GM23338 (cell line): ENCODE results near the gene CYP46A1. TPM values are rescaled to one million over a fixed set of nuclear protein-coding genes. Genes with fewer than 3 reads are reported as not detected.

Experiments used
- ATAC-seq: fragments of 200-7000 bp; cut with Tn5 transposase; 3 replicates; pipeline ENCODE4 v1.9.1; 2020
- DNase-seq: peaks from one replicate; pipeline ENCODE4 v3.0.0-alpha.2; 2015; ENCODE audit warnings: low spot score
- H2AFZ ChIP-seq: fragments of 200-600 bp; sonication (generic); 2 replicates; pipeline ENCODE4 v1.8.0; 2016; ENCODE audit warnings: antibody characterized with exemption, mild to moderate bottlenecking, moderate library complexity
- H3F3A ChIP-seq: fragments of 200-600 bp; sonication (generic); replicated peaks from 2 replicates; pipeline ENCODE4 v1.8.0; 2017; ENCODE audit warnings: antibody characterized with exemption, mixed run types, low read depth
- H3K27ac ChIP-seq: fragments of 200-600 bp; sonication (generic); 2 replicates; pipeline ENCODE4 v1.6.1; 2016; ENCODE audit warnings: low read depth
- H3K27me3 ChIP-seq: fragments of 200-600 bp; sonication (generic); 2 replicates; pipeline ENCODE4 v1.8.0; 2016; ENCODE audit warnings: mild to moderate bottlenecking, mixed run types, moderate library complexity; ENCODE audit not compliant: insufficient read depth
- H3K36me3 ChIP-seq: fragments of 200-600 bp; sonication (generic); 2 replicates; pipeline ENCODE4 v1.8.0; 2016; ENCODE audit warnings: mild to moderate bottlenecking; ENCODE audit not compliant: insufficient read depth
- H3K4me1 ChIP-seq: fragments of 200-600 bp; sonication (generic); 2 replicates; pipeline ENCODE4 v1.8.0; 2016; ENCODE audit warnings: mild to moderate bottlenecking, moderate library complexity; ENCODE audit not compliant: insufficient read depth
- H3K4me2 ChIP-seq: fragments of 200-600 bp; sonication (generic); 2 replicates; pipeline ENCODE4 v1.7.1; 2017; ENCODE audit warnings: mixed run types
- H3K4me3 ChIP-seq: fragments of 200-600 bp; sonication (generic); 2 replicates; pipeline ENCODE4 v1.6.1; 2016; ENCODE audit warnings: mixed run types
- H3K79me2 ChIP-seq: fragments of 200-600 bp; sonication (generic); replicated peaks from 2 replicates; pipeline ENCODE4 v1.8.0; 2017; ENCODE audit warnings: mild to moderate bottlenecking; ENCODE audit not compliant: insufficient read depth
- H3K9me2 ChIP-seq: fragments of 200-600 bp; sonication (generic); 2 replicates; pipeline ENCODE4 v1.8.0; 2017; ENCODE audit not compliant: insufficient read depth
- H4K20me1 ChIP-seq: fragments of 200-600 bp; sonication (generic); replicated peaks from 2 replicates; pipeline ENCODE4 v1.8.0; 2017; ENCODE audit warnings: mild to moderate bottlenecking; ENCODE audit not compliant: insufficient read depth
- H3K27ac Mint-ChIP-seq: 2 replicates; pipeline ENCODE4 v1.8.0; 2020; ENCODE audit warnings: inconsistent platforms, mild to moderate bottlenecking, moderate library complexity, mixed read lengths
- H3K27me3 Mint-ChIP-seq: 3 replicates; pipeline ENCODE4 v1.8.0; 2022; ENCODE audit warnings: low read depth, mild to moderate bottlenecking, moderate library complexity, mixed read lengths, inconsistent platforms; ENCODE audit not compliant: insufficient read depth, poor library complexity
- H3K36me3 Mint-ChIP-seq: 3 replicates; pipeline ENCODE4 v1.8.0; 2021; ENCODE audit warnings: low read depth, mild to moderate bottlenecking, inconsistent platforms, moderate library complexity, mixed read lengths
- H3K4me1 Mint-ChIP-seq: 3 replicates; pipeline ENCODE4 v1.8.0; 2020; ENCODE audit warnings: mild to moderate bottlenecking, inconsistent platforms, mixed read lengths
- H3K4me3 Mint-ChIP-seq: 3 replicates; pipeline ENCODE4 v1.8.0; 2021; ENCODE audit warnings: moderate library complexity, mild to moderate bottlenecking, inconsistent platforms, mixed read lengths
- H3K9me3 Mint-ChIP-seq: 3 replicates; pipeline ENCODE4 v1.8.0; 2020; ENCODE audit warnings: moderate library complexity, mild to moderate bottlenecking, inconsistent platforms, mixed read lengths
- CREB1 ChIP-seq: fragments of 250-450 bp; sonication (Bioruptor Pico); IDR thresholded peaks from 2 replicates; pipeline ENCODE4 v1.5.0; 2020; ENCODE audit warnings: low read depth, mild to moderate bottlenecking, moderate library complexity
- CTCF ChIP-seq, 2 experiments: fragments of 200-600 bp in 1 of 2; sonication (generic) in 1 of 2; conservative IDR thresholded peaks; 2 replicates each; pipeline versions ENCODE4 v1.5.1 to v1.6.1; 2016 to 2017; ENCODE audit warnings: antibody characterized with exemption in 2 of 2, low read depth in 2 of 2, mild to moderate bottlenecking in 2 of 2, moderate library complexity in 1 of 2
- ETS1 ChIP-seq: IDR thresholded peaks from 2 replicates; pipeline ENCODE4 v1.6.1; 2016; ENCODE audit warnings: antibody characterized with exemption
- EZH2 ChIP-seq: fragments of 200-600 bp; sonication (generic); IDR thresholded peaks from one replicate; pipeline ENCODE4 v1.8.0; 2017; ENCODE audit warnings: antibody characterized with exemption, mild to moderate bottlenecking, low read depth; ENCODE audit not compliant: unreplicated experiment
- EZH2phosphoT487 ChIP-seq: fragments of 200-600 bp; sonication (generic); IDR thresholded peaks from one replicate; pipeline ENCODE4 v1.8.1; 2018; ENCODE audit warnings: antibody characterized with exemption; ENCODE audit not compliant: unreplicated experiment
- JUNB ChIP-seq: IDR thresholded peaks from one replicate; pipeline ENCODE4 v1.6.1; 2016; ENCODE audit warnings: antibody characterized with exemption; ENCODE audit not compliant: unreplicated experiment
- NANOG ChIP-seq: IDR thresholded peaks from 2 replicates; pipeline ENCODE4 v1.6.1; 2016; ENCODE audit warnings: antibody characterized with exemption, borderline replicate concordance
- REST ChIP-seq: IDR thresholded peaks from one replicate; pipeline ENCODE4 v1.6.1; 2018; ENCODE audit warnings: antibody characterized with exemption; ENCODE audit not compliant: unreplicated experiment
- STAT1 ChIP-seq: IDR thresholded peaks from one replicate; pipeline ENCODE4 v1.6.1; 2016; ENCODE audit warnings: antibody characterized with exemption; ENCODE audit not compliant: unreplicated experiment
- ZNF462 ChIP-seq: fragments of 250-450 bp; sonication (Bioruptor Pico); IDR thresholded peaks from 2 replicates; pipeline ENCODE4 v1.5.0; 2020; ENCODE audit warnings: mild to moderate bottlenecking, moderate library complexity
- polyA plus RNA-seq: library from polyadenylated mRNA; unstranded; fragments of >200 nt; fragmentation: Nextera tagmentation; extraction: Ambion mirVana; gene quantifications from 2 replicates; pipeline ENCODE4 v1.2.1, GENCODE V29; 2016
- total RNA-seq: library from RNA; depleted of rRNA; stranded (reverse); fragments of >200 nt; shearing (Covaris generic); gene quantifications from 2 replicates; pipeline ENCODE4 v1.2.3, GENCODE V29; 2014

CYP46A1 gene
- total and polyA plus RNA-seq, 2 experiments from 2014 or later, result 0.59 to 0.66 TPM

- TF ChIP-seq EZH2phosphoT487, result no peak
- TF ChIP-seq NANOG, result no peak
- TF ChIP-seq STAT1, result no peak
- no peak for TF ChIP-seq ETS1
- no peak for TF ChIP-seq EZH2
- TF ChIP-seq CTCF (conservative IDR thresholded peaks at IDR 0.05; ENCODE audit: low read depth in 2 of 2), result no peak
Observed at GRCh38 chr14:99634443-99634842, 49.7 kb upstream of the CYP46A1 start (continued).

- ATAC-seq (no peak), DNase-seq (no peak)
- H3K27me3 Mint-ChIP-seq, result peaks cover 4% of the 10 kb centered on the region
- H3K36me3 ChIP-seq, result no peaks in the 10 kb centered on the region
- no peaks in the 10 kb centered on the region for H3K4me1 ChIP-seq
- H4K20me1 ChIP-seq, result no peaks in the 10 kb centered on the region
- no peaks in the 10 kb centered on the region for H3K36me3 Mint-ChIP-seq
- no peak overlapping the region for H3K27ac Mint-ChIP-seq
- no peak overlapping the region for H2AFZ ChIP-seq
- no peak overlapping the region for H3K4me3 ChIP-seq
- H3K27me3 ChIP-seq, result no peaks in the 10 kb centered on the region
- H3F3A ChIP-seq, result no peaks in the 10 kb centered on the region
- no peak overlapping the region for H3K4me3 Mint-ChIP-seq
- TF ChIP-seq ETS1 (no peak), EZH2 (no peak), EZH2phosphoT487 (no peak), REST (no peak), CREB1 (CRISPR knock-in tag) (no peak), ZNF462 (CRISPR knock-in tag) (no peak), JUNB (no peak), STAT1 (no peak)
- H3K9me3 Mint-ChIP-seq, result no peaks in the 10 kb centered on the region
- no peaks in the 10 kb centered on the region for H3K79me2 ChIP-seq
- no peaks in the 10 kb centered on the region for H3K9me2 ChIP-seq
- H3K4me2 ChIP-seq, result no peak overlapping the region
- H3K27ac ChIP-seq, result no peak overlapping the region
- peaks cover 4% of the 10 kb centered on the region; the same call in 2 of the 3 replicates for H3K4me1 Mint-ChIP-seq
Observed at GRCh38 chr14:99635116-99635515, 49.0 kb upstream of the CYP46A1 start.
